GM10847 (cell line): ENCODE data around the gene WDCP.

Source experiments
- POLR2A ChIP-seq: IDR thresholded peaks from 2 replicates; pipeline ENCODE4 v1.6.1; 2011; ENCODE audit not compliant: insufficient read length; ENCODE audit errors: extremely low read depth

WDCP gene

GRCh38 chr2:24016853-24017703 lies 30.1 kb downstream of the WDCP start:
- no peak for TF ChIP-seq POLR2A

GRCh38 chr2:24016376-24016761 lies 30.8 kb downstream of the WDCP start:
- no peak for TF ChIP-seq POLR2A

DNA sequence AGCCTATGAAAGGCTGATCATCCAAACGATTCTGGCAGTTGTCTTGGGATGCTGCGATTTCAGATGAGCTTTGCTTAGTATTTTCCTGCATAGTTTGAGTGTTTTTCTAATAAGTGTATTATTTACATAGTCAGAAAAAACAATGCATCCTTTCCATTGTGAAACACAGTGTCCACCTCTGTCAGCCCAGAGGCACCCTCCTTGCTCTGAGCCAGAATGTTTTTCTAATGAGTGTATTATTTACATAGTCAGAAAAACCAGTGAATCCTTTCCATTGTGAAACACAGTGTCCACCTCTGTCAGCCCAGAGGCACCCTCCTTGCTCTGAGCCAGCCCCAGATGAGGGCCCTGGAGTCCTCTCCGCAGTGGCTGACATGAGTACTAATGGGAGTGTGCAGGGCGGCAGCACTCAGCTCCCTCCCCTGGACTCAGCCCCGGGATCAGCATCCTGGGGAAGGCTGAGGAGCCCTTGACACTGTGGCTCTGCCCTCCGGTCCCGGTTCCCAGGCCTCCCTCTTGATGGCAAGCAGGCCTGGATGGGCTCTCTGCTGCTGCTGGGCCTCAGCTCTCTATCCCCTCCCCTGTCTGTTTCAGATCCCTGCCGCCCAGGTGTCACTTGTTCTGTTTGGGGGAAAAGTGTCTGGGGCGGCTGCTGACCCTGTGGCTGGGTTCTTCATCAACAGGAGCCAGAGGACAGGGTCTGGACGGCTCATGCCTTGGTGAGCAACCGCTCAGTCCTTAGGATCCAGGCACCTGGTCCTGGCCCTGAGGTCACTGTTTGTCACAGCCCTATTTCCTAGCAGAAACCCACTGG lies 31.4 kb downstream of the WDCP start:
- no peak for TF ChIP-seq POLR2A

DNA sequence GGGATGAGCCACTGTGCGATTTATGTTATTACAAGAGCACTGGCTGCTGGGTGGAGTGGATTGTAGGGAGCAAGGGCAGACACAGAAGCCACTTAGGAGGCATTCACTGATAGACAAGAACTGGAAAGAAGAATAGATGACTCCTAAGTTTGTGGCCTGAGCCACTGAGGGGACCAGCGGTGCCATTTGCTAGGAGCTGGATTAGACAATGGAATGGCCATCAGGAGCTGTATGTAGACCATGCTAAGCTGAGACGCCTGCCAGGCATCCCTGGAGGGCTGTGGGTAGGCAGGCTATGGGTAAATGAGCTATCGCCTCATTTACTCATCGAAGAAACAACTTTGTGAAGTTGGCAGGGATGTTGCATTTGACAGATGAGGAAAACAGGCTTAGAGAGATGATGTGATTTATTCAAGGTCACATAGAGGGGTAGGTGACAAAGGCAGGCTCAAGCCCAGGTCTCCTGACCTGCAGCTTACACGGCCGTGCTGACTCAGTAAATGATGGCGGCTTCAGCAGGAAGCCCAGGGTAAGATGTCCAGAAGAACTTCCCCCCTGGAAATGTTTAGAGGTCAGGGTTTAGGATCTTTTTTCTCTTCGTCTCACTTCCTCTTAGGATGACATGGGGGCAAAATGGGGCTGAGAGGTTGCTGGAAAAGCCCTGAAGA lies 34.5 kb downstream of the WDCP start:
- no peak for TF ChIP-seq POLR2A

- TF ChIP-seq POLR2A, result no peak
Observed at GRCh38 chr2:24011250-24012104, 35.7 kb downstream of the WDCP start.

DNA sequence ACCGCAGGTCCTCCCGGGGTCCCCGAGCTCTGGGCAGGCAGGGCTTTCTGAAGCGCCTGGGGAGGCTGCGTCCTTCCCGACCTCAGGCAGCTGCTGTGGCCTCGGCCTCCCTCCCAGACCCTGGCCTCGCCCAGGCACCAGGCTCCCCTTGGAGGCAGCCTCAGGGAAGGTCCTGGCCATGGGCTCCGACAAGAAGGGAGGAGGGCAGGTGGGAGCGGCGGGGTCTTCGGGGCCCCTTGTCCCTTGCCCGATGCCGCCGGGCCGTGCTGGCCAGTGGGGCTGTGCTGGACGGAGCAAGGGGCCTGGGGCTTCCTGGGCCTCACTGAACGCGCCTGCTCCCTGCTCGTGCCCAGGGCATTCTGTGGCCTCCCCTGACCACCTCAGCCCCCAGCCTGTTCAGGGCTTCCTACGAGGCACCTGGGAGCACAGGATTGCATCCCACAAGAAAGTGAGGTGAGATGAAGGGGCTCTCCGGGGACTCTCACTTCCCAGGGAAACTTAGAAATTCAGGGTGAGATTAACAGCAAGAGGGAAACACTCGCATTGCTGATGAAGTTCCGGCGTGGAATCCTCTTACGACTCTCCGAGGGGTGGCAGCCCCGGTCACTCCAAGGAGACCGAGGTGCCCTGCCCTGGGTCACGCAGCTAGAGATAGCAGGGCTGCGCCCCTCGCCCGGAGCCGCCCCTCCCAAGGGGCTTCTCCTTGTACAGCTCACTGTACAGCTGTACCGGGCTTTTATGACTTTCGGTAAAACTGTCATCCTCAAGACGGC lies 36.5 kb downstream of the WDCP start:
- no peak for TF ChIP-seq POLR2A

DNA sequence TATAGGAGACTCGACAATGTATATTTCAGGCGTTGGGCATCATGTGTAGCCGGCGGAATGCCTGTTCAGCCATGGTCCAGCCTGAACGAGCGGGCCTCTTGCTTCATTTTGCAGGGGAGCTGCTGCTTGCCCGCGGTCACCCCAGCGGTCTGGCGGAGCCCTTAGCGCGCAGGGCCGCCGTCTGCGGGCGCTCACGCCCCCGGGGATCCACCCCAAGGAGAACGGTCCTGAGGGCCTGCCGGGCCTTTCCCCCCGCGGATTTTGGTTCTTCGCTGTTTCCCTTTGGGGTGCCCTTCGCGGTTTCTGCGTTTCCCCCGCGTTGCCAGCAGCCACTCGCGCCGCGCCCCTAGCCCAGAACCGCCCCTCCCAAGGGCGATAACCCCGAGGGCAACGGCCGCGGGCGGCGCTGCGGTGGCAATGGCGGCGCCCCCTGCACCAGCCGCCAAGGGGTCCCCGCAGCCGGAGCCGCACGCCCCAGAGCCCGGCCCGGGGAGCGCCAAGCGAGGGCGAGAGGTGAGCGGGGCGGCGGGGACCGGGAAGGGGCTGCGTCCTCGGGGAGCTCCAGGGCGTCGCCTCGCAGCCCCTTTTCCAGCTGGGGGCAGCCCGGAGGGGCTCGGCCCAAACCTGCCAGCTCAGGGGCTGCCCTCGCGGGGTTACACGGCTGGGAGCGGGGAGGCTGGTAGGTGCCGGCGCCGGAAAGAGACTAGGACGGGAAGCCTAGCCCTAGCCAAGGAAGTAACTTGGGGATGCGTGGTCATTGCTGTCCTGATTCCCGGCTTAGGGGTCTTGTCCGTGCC lies 37.3 kb downstream of the WDCP start, which contains the start of gene MFSD2B:
Gene MFSD2B (plus strand): TSS at position 406 of the 797 bp plus-strand sequence. CDS start 12 bp downstream, at position 418.
- no peak for TF ChIP-seq POLR2A

DNA sequence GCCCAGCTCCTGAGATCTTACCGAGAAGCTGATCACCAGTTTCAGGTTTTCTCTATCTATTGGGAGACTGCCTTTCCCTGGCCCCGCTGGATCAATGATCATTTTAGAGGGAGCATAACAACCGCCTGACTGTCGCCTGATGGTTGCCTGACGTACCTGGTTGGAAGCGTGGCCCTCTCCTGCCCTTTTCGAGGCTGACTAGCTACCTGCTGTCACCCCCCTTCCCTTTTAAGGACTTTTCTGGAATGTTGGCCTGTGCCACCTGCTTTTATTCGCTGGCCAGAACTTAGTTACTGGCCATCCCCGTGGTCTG lies 37.9 kb downstream of the WDCP start:
- no peak for TF ChIP-seq POLR2A

- TF ChIP-seq POLR2A, result no peak
Observed at GRCh38 chr2:24008672-24009366, 38.4 kb downstream of the WDCP start.

DNA sequence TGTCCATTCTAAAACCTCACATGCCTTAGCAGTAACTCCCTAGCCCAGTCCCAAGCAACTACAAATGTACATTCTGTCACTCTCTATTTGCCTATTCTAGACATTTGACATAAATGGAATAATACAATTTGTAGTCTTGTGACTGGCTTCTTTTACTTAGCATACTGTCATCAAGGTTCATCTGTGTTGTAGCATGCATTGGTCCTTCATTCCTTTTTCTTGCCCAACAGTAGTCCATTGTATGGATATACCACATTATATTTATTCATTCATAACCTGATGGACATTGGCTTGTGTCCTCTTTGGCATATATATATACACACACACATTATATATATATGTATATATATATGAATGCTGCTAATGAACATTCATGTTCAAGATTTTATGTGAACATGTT lies 39.5 kb downstream of the WDCP start:
- TF ChIP-seq POLR2A, result no peak

DNA sequence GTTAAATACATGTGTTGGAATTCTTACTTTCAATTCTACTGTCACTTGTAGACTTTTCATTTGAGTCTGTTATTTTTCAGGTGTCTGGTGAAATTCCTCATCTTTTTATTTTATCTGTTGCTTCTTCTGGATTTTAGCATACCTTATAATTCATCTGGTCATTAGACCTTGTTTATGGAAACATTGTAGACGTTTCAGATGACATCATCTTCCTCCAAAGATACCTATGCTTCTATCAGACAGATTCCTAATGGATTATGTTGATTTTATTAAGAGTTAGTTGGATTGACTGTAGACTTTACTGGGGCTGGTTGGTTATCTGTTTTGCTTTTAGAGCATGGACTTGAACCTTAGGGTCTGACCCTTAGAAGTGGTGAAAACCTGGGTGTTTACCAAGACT lies 52.6 kb downstream of the WDCP start:
- TF ChIP-seq POLR2A, result no peak

GRCh38 chr2:23993736-23994269 lies 53.4 kb downstream of the WDCP start:
- no peak for TF ChIP-seq POLR2A
